Activated CD4-positive, CD25-positive, alpha-beta regulatory T cell treated with anti-CD3 and anti-CD28 coated beads, Interleukin-2, amount 50 U/mL, for 16 hours (primary cell): ENCODE data around the gene TMEM243.
A peak's percentile ranks its signal among the peaks of the same experiment; 100 is the strongest.
"Not testable (repeated sequence)": the region's sequence is repeated elsewhere in the genome, so short reads cannot be mapped to it uniquely, and the experiment has no call there.

Source experiments
- DNase-seq: peaks from one replicate; pipeline ENCODE4 v3.0.0-alpha.2; 2020; ENCODE audit warnings: low read depth, low spot score

TMEM243 gene

GRCh38 chr7:87219545-87220025 is at the start of gene TMEM243:
Gene TMEM243, minus strand, starts transcription at chr7:87219732. Its CDS starts 229 bp downstream, at chr7:87219503.
- peak; percentile 64 for DNase-seq

- no peak for DNase-seq
Observed at GRCh38 chr7:87267239-87267900, 47.8 kb upstream of the TMEM243 start.

GRCh38 chr7:87263537-87263936 is 44.0 kb upstream of the TMEM243 start:
- no peak for DNase-seq

- DNase-seq, result no peak
Observed at GRCh38 chr7:87253589-87254087, 34.1 kb upstream of the TMEM243 start.

GRCh38 chr7:87245671-87246070 is 26.1 kb upstream of the TMEM243 start:
- DNase-seq, result not testable (repeated sequence)

- not testable (repeated sequence) for DNase-seq
Observed at GRCh38 chr7:87238464-87239051, 19.0 kb upstream of the TMEM243 start.

- no peak for DNase-seq
Observed at GRCh38 chr7:87234949-87235348, 15.4 kb upstream of the TMEM243 start.

GRCh38 chr7:87231711-87232110 is 12.2 kb upstream of the TMEM243 start:
- DNase-seq, result no peak

GRCh38 chr7:87231258-87231657 is 11.7 kb upstream of the TMEM243 start:
- no peak for DNase-seq

- DNase-seq, result no peak
Observed at GRCh38 chr7:87226495-87226894, 7.0 kb upstream of the TMEM243 start.

GRCh38 chr7:87225696-87226095 is 6.2 kb upstream of the TMEM243 start:
- DNase-seq, result no peak

GRCh38 chr7:87223666-87224065 is 4.1 kb upstream of the TMEM243 start:
- DNase-seq, result no peak

GRCh38 chr7:87220734-87221215 is 1.2 kb upstream of the TMEM243 start:
- DNase-seq, result no peak

GRCh38 chr7:87220026-87220733 is 648 bp upstream of the TMEM243 start:
- DNase-seq, result peak; percentile 66

- no peak for DNase-seq
Observed at GRCh38 chr7:87218796-87219544, 562 bp downstream of the TMEM243 start.

- no peak for DNase-seq
Observed at GRCh38 chr7:87217983-87218653, 1.4 kb downstream of the TMEM243 start.

GRCh38 chr7:87216701-87217508 is 2.6 kb downstream of the TMEM243 start:
- DNase-seq, result peak; percentile 5

GRCh38 chr7:87215046-87215445 is 4.5 kb downstream of the TMEM243 start:
- DNase-seq, result no peak

GRCh38 chr7:87213811-87214210 is 5.7 kb downstream of the TMEM243 start:
- DNase-seq, result no peak

GRCh38 chr7:87213252-87213651 is 6.3 kb downstream of the TMEM243 start:
- DNase-seq, result no peak
